ENCODE results near the gene ADAM11. TPM values are rescaled to one million over a fixed set of nuclear protein-coding genes. Genes with fewer than 3 reads are reported as not detected.

ADAM11 gene
- total and polyA plus RNA-seq, 2 donors from 2014 or later: 0.24 to 0.28 TPM

DNA sequence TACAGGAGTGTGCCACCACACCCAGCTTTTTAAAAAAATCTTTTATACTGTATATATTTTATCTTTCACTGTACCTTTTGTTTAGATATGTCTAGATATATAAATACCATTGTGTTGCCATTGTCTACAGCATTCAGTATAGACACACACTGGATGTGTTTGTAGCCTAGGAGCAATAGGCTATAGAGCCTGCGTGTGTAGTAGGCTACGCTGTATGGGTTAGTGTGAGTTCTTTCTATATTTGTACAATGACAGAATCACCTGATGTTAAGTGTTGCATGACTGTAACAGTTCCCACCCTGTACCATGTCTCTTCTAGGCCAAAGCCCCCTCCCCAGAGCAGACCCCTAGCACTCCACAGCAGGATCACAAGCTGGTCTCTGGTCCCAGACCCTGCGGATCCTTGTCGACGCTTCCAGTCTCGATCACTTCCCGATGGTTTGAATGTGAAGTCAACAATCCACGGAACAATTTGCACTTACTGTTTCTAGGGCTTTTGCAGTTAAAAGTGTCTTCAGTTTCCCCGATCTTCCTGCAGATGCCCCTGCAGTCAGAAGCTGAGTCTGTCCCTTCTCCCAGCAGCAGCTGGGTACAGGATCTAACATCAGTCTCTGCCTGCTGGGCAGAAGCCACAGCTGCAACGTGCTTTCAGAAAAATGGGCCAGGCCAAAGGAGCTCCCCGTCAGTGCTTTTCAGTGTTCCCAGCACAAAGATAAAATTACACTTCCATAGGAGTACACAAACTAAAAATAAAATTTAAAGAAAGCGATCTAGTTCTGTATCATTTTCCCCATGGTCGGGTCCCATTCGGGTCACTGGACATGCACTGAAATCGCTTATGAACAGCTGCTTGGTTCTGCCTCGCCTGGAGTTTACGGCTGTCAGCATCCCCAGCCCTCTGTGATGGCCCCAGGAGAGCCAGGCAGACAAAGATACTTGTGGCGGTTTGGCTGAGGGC lies 35.4 kb downstream of the ADAM11 start:
- Histone ChIP-seq H3K4me1 (ENCODE audit: control insufficient read depth in 2 of 3, insufficient read depth in 2 of 3, low read depth in 1 of 3, low read length in 3 of 3) (no peaks in the 10 kb centered on the region), H3K27ac (ENCODE audit: low read depth in 2 of 2, low read length in 2 of 2) (peak overlapping the region in 1 of 2 donors; percentile 30), H3K36me3 (ENCODE audit: control insufficient read depth in 2 of 3, insufficient read depth in 3 of 3, low read length in 3 of 3) (no peaks in the 10 kb centered on the region), H3K9ac (ENCODE audit: low read length in 3 of 3) (no peak overlapping the region), H3K9me3 (ENCODE audit: control insufficient read depth in 2 of 3, insufficient read depth in 1 of 3, low read length in 3 of 3) (no peaks in the 10 kb centered on the region), H3K27me3 (ENCODE audit: control insufficient read depth, insufficient read depth, low read length) (no peaks in the 10 kb centered on the region), H3K4me3 (ENCODE audit: low read length in 3 of 3) (no peak overlapping the region)
- no peak for FAIRE-seq
- TF ChIP-seq, protein P1, sequence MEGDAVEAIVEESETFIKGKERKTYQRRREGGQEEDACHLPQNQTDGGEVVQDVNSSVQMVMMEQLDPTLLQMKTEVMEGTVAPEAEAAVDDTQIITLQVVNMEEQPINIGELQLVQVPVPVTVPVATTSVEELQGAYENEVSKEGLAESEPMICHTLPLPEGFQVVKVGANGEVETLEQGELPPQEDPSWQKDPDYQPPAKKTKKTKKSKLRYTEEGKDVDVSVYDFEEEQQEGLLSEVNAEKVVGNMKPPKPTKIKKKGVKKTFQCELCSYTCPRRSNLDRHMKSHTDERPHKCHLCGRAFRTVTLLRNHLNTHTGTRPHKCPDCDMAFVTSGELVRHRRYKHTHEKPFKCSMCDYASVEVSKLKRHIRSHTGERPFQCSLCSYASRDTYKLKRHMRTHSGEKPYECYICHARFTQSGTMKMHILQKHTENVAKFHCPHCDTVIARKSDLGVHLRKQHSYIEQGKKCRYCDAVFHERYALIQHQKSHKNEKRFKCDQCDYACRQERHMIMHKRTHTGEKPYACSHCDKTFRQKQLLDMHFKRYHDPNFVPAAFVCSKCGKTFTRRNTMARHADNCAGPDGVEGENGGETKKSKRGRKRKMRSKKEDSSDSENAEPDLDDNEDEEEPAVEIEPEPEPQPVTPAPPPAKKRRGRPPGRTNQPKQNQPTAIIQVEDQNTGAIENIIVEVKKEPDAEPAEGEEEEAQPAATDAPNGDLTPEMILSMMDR (IDR thresholded peaks at IDR 0.05; ENCODE audit: borderline replicate concordance, extremely low read depth, insufficient read depth): no peak
- intact Hi-C loops (cut with DNase I): no loop called here
- peak in 1 of 5 donors; percentile 12 for DNase-seq

GRCh38 chr17:44794851-44795413 lies 36.1 kb downstream of the ADAM11 start:
- Histone ChIP-seq H3K27me3 (ENCODE audit: control insufficient read depth, insufficient read depth, low read length) (no peaks in the 10 kb centered on the region), H3K36me3 (ENCODE audit: control insufficient read depth in 2 of 3, insufficient read depth in 3 of 3, low read length in 3 of 3) (no peaks in the 10 kb centered on the region), H3K27ac (ENCODE audit: low read depth in 2 of 2, low read length in 2 of 2) (peak overlapping the region in 1 of 2 donors; percentile 30), H3K4me1 (ENCODE audit: control insufficient read depth in 2 of 3, insufficient read depth in 2 of 3, low read depth in 1 of 3, low read length in 3 of 3) (no peaks in the 10 kb centered on the region), H3K9me3 (ENCODE audit: control insufficient read depth in 2 of 3, insufficient read depth in 1 of 3, low read length in 3 of 3) (no peaks in the 10 kb centered on the region), H3K4me3 (ENCODE audit: low read length in 3 of 3) (no peak overlapping the region), H3K9ac (ENCODE audit: low read length in 3 of 3) (no peak overlapping the region)
- TF ChIP-seq, protein P1 (IDR thresholded peaks at IDR 0.05; ENCODE audit: borderline replicate concordance, extremely low read depth, insufficient read depth): no peak
- peak in 1 of 5 donors; percentile 12 for DNase-seq
- no peak for FAIRE-seq
- intact Hi-C loops (cut with DNase I): no loop called here

- TF ChIP-seq, protein P1 (IDR thresholded peaks at IDR 0.05; ENCODE audit: borderline replicate concordance, extremely low read depth, insufficient read depth): no peak
- Histone ChIP-seq H3K27ac (ENCODE audit: low read depth in 2 of 2, low read length in 2 of 2) (no peak overlapping the region), H3K9me3 (ENCODE audit: control insufficient read depth in 2 of 3, insufficient read depth in 1 of 3, low read length in 3 of 3) (no peaks in the 10 kb centered on the region), H3K9ac (ENCODE audit: low read length in 3 of 3) (no peak overlapping the region), H3K27me3 (ENCODE audit: control insufficient read depth, insufficient read depth, low read length) (no peaks in the 10 kb centered on the region), H3K4me1 (ENCODE audit: control insufficient read depth in 2 of 3, insufficient read depth in 2 of 3, low read depth in 1 of 3, low read length in 3 of 3) (no peaks in the 10 kb centered on the region), H3K36me3 (ENCODE audit: control insufficient read depth in 2 of 3, insufficient read depth in 3 of 3, low read length in 3 of 3) (no peaks in the 10 kb centered on the region), H3K4me3 (ENCODE audit: low read length in 3 of 3) (no peak overlapping the region)
- no peak for FAIRE-seq
- peak in 1 of 5 donors; percentile 18 for DNase-seq
- intact Hi-C loops (cut with DNase I): no loop called here
Observed at GRCh38 chr17:44795421-44795820, 36.6 kb downstream of the ADAM11 start.

Measured in kidney (tissue), 14 donors.